IMR-90 (cell line): ENCODE data around the gene PPM1F. TPM values are rescaled to one million over a fixed set of nuclear protein-coding genes. Genes with fewer than 3 reads are reported as not detected.

Experiments
- ATAC-seq: fragments of 200-7000 bp; cut with Tn5 transposase; 2 replicates; pipeline ENCODE4 v1.9.1; 2020; ENCODE audit warnings: low read depth, mild to moderate bottlenecking, moderate library complexity
- BruUV-seq: library from RNA; stranded (reverse); fragments of 400-500 nt; replicated peaks from 2 replicates; lab custom pipeline; 2021; lab: Mats Ljungman, UMichigan
- CTCF ChIA-PET: fragments of 300-600 bp; formaldehyde crosslinking; extraction: SDS; loops from one replicate; lab custom pipeline; 2021; ENCODE audit warnings: antibody characterized with exemption; lab: Yijun Ruan, JAX
- POLR2A ChIA-PET: fragments of 300-600 bp; sonication (Branson Sonifier 250); formaldehyde crosslinking; loops from one replicate; lab custom pipeline; 2022; ENCODE audit warnings: antibody characterized with exemption; ENCODE audit not compliant: unreplicated experiment; lab: Charles Lee
- DNase-seq: peaks from one replicate; pipeline ENCODE4 v3.0.0; 2013
- H2AFZ ChIP-seq: replicated peaks from 2 replicates; pipeline ENCODE3; 2013; ENCODE audit warnings: low read length, mild to moderate bottlenecking; ENCODE audit not compliant: poor library complexity
- H2AK5ac ChIP-seq: 2 replicates; pipeline ENCODE4 v1.6.1; 2013; ENCODE audit warnings: low read depth, low read length, inconsistent platforms
- H2AK9ac ChIP-seq: replicated peaks from 2 replicates; pipeline ENCODE3; 2013; ENCODE audit warnings: mild to moderate bottlenecking, low read depth, low read length, moderate library complexity; ENCODE audit not compliant: poor library complexity
- H2BK120ac ChIP-seq: 2 replicates; pipeline ENCODE4 v1.6.1; 2013; ENCODE audit warnings: low read depth, low read length, inconsistent platforms
- H2BK15ac ChIP-seq: 3 replicates; pipeline ENCODE4 v1.6.1; 2013; ENCODE audit warnings: low read depth, low read length, inconsistent platforms
- H2BK20ac ChIP-seq: 2 replicates; pipeline ENCODE4 v1.6.1; 2013; ENCODE audit warnings: low read depth, mild to moderate bottlenecking, inconsistent platforms, low read length, moderate library complexity
- H2BK5ac ChIP-seq: 2 replicates; pipeline ENCODE4 v1.6.1; 2013; ENCODE audit warnings: mild to moderate bottlenecking, low read depth, low read length, inconsistent platforms; ENCODE audit not compliant: poor library complexity, severe bottlenecking
- H3K14ac ChIP-seq: replicated peaks from 2 replicates; pipeline ENCODE4 v1.6.1; 2013; ENCODE audit warnings: low read depth, low read length, inconsistent platforms
- H3K18ac ChIP-seq: 2 replicates; pipeline ENCODE4 v1.6.1; 2013; ENCODE audit warnings: low read depth, low read length, control low read depth
- H3K23ac ChIP-seq: 2 replicates; pipeline ENCODE4 v1.6.1; 2013; ENCODE audit warnings: low read depth, low read length, inconsistent platforms
- H3K27ac ChIP-seq: 2 replicates; pipeline ENCODE4 v1.5.1; 2013; ENCODE audit warnings: mild to moderate bottlenecking, control low read depth, low read length; ENCODE audit not compliant: insufficient read depth
- H3K27me3 ChIP-seq: 2 replicates; pipeline ENCODE4 v1.6.1; 2013; ENCODE audit warnings: low read length; ENCODE audit not compliant: control insufficient read depth, insufficient read depth
- H3K36me3 ChIP-seq: 2 replicates; pipeline ENCODE4 v1.6.1; 2013; ENCODE audit warnings: low read length, mixed read lengths; ENCODE audit not compliant: control insufficient read depth, insufficient read depth
- H3K4ac ChIP-seq: 2 replicates; pipeline ENCODE4 v1.6.1; 2013; ENCODE audit warnings: low read depth, low read length, inconsistent platforms
- H3K4me1 ChIP-seq: 2 replicates; pipeline ENCODE4 v1.6.1; 2013; ENCODE audit warnings: low read length, mixed read lengths; ENCODE audit not compliant: control insufficient read depth, insufficient read depth
- H3K4me2 ChIP-seq: 2 replicates; pipeline ENCODE4 v1.6.1; 2013; ENCODE audit warnings: low read depth, mild to moderate bottlenecking, control low read depth, low read length, moderate library complexity
- H3K4me3 ChIP-seq: 2 replicates; pipeline ENCODE4 v1.5.1; 2013; ENCODE audit warnings: low read depth, mild to moderate bottlenecking, control low read depth, low read length, moderate library complexity; ENCODE audit not compliant: insufficient read depth
- H3K56ac ChIP-seq: 2 replicates; pipeline ENCODE4 v1.6.1; 2013; ENCODE audit warnings: low read length, inconsistent platforms; ENCODE audit not compliant: insufficient read depth; ENCODE audit errors: extremely low read depth
- H3K79me1 ChIP-seq, 2 experiments: 2 replicates each; pipeline ENCODE4 v1.6.1; 2013; ENCODE audit warnings: low read length in 2 of 2, inconsistent platforms in 1 of 2, low read depth in 1 of 2
- H3K9ac ChIP-seq: 2 replicates; pipeline ENCODE4 v1.6.1; 2013; ENCODE audit warnings: low read depth, low read length, control low read depth
- H3K9me1 ChIP-seq: 2 replicates; pipeline ENCODE4 v1.6.1; 2013; ENCODE audit warnings: low read length, inconsistent platforms; ENCODE audit not compliant: insufficient read depth
- H3K9me3 ChIP-seq: 2 replicates; pipeline ENCODE4 v1.6.1; 2013; ENCODE audit warnings: low read length; ENCODE audit not compliant: control insufficient read depth, insufficient read depth
- H4K20me1 ChIP-seq: 2 replicates; pipeline ENCODE4 v1.6.1; 2013; ENCODE audit warnings: low read length, inconsistent platforms; ENCODE audit not compliant: insufficient read depth
- H4K5ac ChIP-seq: 2 replicates; pipeline ENCODE4 v1.6.1; 2013; ENCODE audit warnings: mild to moderate bottlenecking, low read depth, low read length, control low read depth
- H4K8ac ChIP-seq, 2 experiments: 2 replicates each; pipeline ENCODE4 v1.6.1; 2013; ENCODE audit warnings: low read depth in 2 of 2, low read length in 2 of 2, control low read depth in 1 of 2, inconsistent platforms in 1 of 2
- H4K91ac ChIP-seq: 2 replicates; pipeline ENCODE4 v1.6.1; 2013; ENCODE audit warnings: low read depth, low read length, inconsistent platforms; ENCODE audit not compliant: insufficient read depth
- BHLHE40 ChIP-seq: fragments of 150-350 bp; IDR thresholded peaks from 2 replicates; pipeline ENCODE4 v1.6.1; 2016; ENCODE audit warnings: mild to moderate bottlenecking, low read depth, low read length
- CEBPB ChIP-seq: IDR thresholded peaks from 2 replicates; pipeline ENCODE4 v1.6.1; 2012; ENCODE audit warnings: low read depth, low read length, improper control_type of control experiment
- CHD1 ChIP-seq: IDR thresholded peaks from 2 replicates; pipeline ENCODE4 v1.6.1; 2012; ENCODE audit warnings: low read depth, low read length, improper control_type of control experiment
- FOS ChIP-seq: fragments of 150-350 bp; IDR thresholded peaks from 2 replicates; pipeline ENCODE4 v1.6.1; 2016; ENCODE audit warnings: low read depth, low read length
- MAFK ChIP-seq: IDR thresholded peaks from 2 replicates; pipeline ENCODE4 v1.6.1; 2012; ENCODE audit warnings: low read depth, low read length, improper control_type of control experiment
- MAZ ChIP-seq: IDR thresholded peaks from 2 replicates; pipeline ENCODE4 v1.6.1; 2012; ENCODE audit warnings: low read depth, mild to moderate bottlenecking, low read length, improper control_type of control experiment, moderate library complexity, borderline replicate concordance
- MXI1 ChIP-seq: IDR thresholded peaks from 2 replicates; pipeline ENCODE4 v1.6.1; 2012; ENCODE audit warnings: low read depth, mild to moderate bottlenecking, low read length, moderate library complexity, borderline replicate concordance
- NFE2L2 ChIP-seq: fragments of 150-350 bp; IDR thresholded peaks from 2 replicates; pipeline ENCODE4 v1.6.1; 2016; ENCODE audit warnings: low read depth, mild to moderate bottlenecking, low read length
- POLR2A ChIP-seq: IDR thresholded peaks from 2 replicates; pipeline ENCODE4 v1.6.1; 2012; ENCODE audit warnings: mild to moderate bottlenecking, low read depth, low read length
- RAD21 ChIP-seq: IDR thresholded peaks from 2 replicates; pipeline ENCODE4 v1.6.1; 2012; ENCODE audit warnings: low read length, improper control_type of control experiment
- RCOR1 ChIP-seq: IDR thresholded peaks from 2 replicates; pipeline ENCODE4 v1.6.1; 2012; ENCODE audit warnings: mild to moderate bottlenecking, low read length, improper control_type of control experiment; ENCODE audit not compliant: insufficient replicate concordance
- RFX5 ChIP-seq: IDR thresholded peaks from 2 replicates; pipeline ENCODE4 v1.8.0; 2012; ENCODE audit warnings: low read depth, mild to moderate bottlenecking, low read length, moderate library complexity
- SMC3 ChIP-seq: fragments of 150-350 bp; IDR thresholded peaks from 2 replicates; pipeline ENCODE4 v1.6.1; 2016; ENCODE audit warnings: low read depth, mild to moderate bottlenecking, antibody characterized with exemption, low read length, moderate library complexity
- WGBS, 2 experiments: methylation state at CpG; one replicate each; pipeline versions ENCODE4 v1.1.5 to v1.1.7; 2013; ENCODE audit warnings: missing lambda C conversion rate in 2 of 2; ENCODE audit not compliant: insufficient read length in 1 of 2; ENCODE audit errors: extremely low coverage in 2 of 2; 5-methylcytosine and 5-hydroxymethylcytosine counted together
- dilution Hi-C: fragments of 300-500 bp; cut with HindIII; formaldehyde crosslinking; loops from one replicate; pipeline ENCODE4 v1.14.3; 2018; ENCODE audit warnings: low sequenced_read_pairs; ENCODE audit not compliant: unreplicated experiment
- in situ Hi-C: fragments of 300-500 bp; cut with MboI; formaldehyde crosslinking; loops from 3 replicates; pipeline ENCODE4 v1.14.3; 2019; ENCODE audit warnings: low sequenced_read_pairs, inconsistent platforms, mixed read lengths
- intact Hi-C: fragments of 100-400 bp; cut with micrococcal nuclease; formaldehyde crosslinking; loops from 2 replicates; pipeline ENCODE4 v1.10.0; 2022
- polyA plus RNA-seq, 3 experiments: library from polyadenylated mRNA; depleted of rRNA; stranded (reverse); fragments of >200 nt; gene quantifications; 2 replicates each; pipeline ENCODE4 v1.2.3, GENCODE V29; 2012; ENCODE audit warnings: low replicate concordance in 1 of 3
- total RNA-seq: library from RNA; depleted of rRNA; stranded (reverse); fragments of >200 nt; gene quantifications from 2 replicates; pipeline ENCODE4 v1.2.3, GENCODE V29; 2012
- TF ChIP-seq, protein P1 (sequence below): fragments of 150-350 bp; IDR thresholded peaks from 2 replicates; pipeline ENCODE4 v1.6.1; 2017; ENCODE audit warnings: mild to moderate bottlenecking, antibody characterized with exemption, low read length, low read depth
- TF ChIP-seq, protein P2 (sequence below): conservative IDR thresholded peaks from 2 replicates; pipeline ENCODE4 v1.5.1; 2012; ENCODE audit warnings: mild to moderate bottlenecking, low read depth, low read length, improper control_type of control experiment

The PPM1F gene
- total and polyA plus RNA-seq, 2 of the 4 experiments (the other 2 are of a cell fraction), result 20.8 to 30.3 TPM

DNA sequence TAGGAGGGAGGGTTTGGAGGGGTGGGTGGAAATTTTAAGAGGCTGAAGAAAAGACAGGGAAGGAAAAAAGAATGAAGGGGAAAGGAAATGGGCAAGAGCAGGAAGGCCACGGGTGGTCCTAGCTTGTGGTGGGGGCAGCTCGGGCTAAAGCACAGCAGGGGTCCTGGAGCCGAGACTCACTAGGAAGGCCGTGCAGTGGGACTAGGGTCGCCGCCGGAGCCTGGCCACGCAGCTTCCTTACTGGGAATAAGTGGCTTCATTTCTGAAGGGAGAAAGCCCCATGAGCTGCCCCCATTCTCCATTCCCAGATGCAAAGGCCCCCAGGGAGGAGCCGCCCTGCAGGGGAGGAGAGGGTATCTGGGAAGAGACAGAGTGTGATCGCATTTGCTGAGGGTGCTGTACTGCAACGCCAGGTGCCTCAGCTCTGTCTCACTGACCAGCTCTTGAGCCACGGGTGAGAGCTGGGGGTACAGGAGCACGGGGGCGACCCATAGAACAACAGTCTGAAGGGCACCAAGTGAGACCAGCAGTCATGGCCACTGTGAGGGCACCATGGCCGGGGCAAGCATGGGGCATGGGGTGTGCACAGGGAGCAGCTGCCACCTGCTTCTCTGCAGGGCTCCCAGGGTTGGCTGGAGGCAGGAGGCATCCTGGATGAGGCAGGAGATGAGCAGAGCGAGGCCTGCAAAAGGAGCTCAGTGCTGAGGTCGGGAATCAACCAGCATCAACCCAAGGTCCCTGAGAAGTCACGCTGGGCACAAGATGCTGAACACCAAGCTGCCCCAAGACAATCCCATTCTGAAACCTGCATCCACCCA is 18.4 kb upstream of the PPM1F start:
- Histone ChIP-seq H2AFZ (no peak overlapping the region), H2BK120ac (no peak overlapping the region), H3K36me3 (peaks cover 82% of the 10 kb centered on the region), H4K91ac (no peak overlapping the region), H4K20me1 (0 out of 2 replicates have a peak, but pooled peaks cover 19% of the 10 kb centered on the region), H3K27me3 (no peaks in the 10 kb centered on the region), H2BK20ac (no peak overlapping the region), H2BK15ac (no peak overlapping the region), H3K9ac (no peak overlapping the region), H2AK9ac (no peak overlapping the region), H4K8ac (no peak overlapping the region), H3K23ac (no peak overlapping the region), H3K4ac (no peak overlapping the region), H3K56ac (no peak overlapping the region), H3K18ac (no peak overlapping the region), H3K14ac (no peak overlapping the region), H2BK5ac (no peak overlapping the region), H3K4me1 (no peaks in the 10 kb centered on the region), H4K5ac (no peak overlapping the region), H3K9me3 (no peaks in the 10 kb centered on the region), H3K4me3 (no peak overlapping the region), H2AK5ac (no peak overlapping the region), H3K27ac (no peak overlapping the region), H3K4me2 (no peak overlapping the region), H3K79me1 (peaks cover 18 to 29% of the 10 kb centered on the region in 2 experiments), H3K9me1 (no peaks in the 10 kb centered on the region; the same call in 1 of the 2 replicates)
- dilution Hi-C loops, result no loop called here
- ChIA-PET POLR2A (no interaction called here), CTCF (no interaction called here)
- 93% methylated on average over 3 of the region's 18 CpGs; no CpG with 5 or more reads in 1 of the 2 experiments for WGBS, 2 experiments
- DNase-seq (no peak), ATAC-seq (no peak)
- BruUV-seq, result no TSS peak
- in situ Hi-C loops, result no loop called here
- intact Hi-C loops, result no loop called here
- TF ChIP-seq BHLHE40 (no peak), MAZ (no peak), CEBPB (no peak), RAD21 (no peak), CHD1 (no peak), FOS (no peak), RCOR1 (no peak), POLR2A (no peak), NFE2L2 (no peak), MAFK (no peak), SMC3 (no peak), RFX5 (no peak), MXI1 (no peak)
- TF ChIP-seq, protein P1, sequence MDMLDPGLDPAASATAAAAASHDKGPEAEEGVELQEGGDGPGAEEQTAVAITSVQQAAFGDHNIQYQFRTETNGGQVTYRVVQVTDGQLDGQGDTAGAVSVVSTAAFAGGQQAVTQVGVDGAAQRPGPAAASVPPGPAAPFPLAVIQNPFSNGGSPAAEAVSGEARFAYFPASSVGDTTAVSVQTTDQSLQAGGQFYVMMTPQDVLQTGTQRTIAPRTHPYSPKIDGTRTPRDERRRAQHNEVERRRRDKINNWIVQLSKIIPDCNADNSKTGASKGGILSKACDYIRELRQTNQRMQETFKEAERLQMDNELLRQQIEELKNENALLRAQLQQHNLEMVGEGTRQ, result no peak
- TF ChIP-seq, protein P2, sequence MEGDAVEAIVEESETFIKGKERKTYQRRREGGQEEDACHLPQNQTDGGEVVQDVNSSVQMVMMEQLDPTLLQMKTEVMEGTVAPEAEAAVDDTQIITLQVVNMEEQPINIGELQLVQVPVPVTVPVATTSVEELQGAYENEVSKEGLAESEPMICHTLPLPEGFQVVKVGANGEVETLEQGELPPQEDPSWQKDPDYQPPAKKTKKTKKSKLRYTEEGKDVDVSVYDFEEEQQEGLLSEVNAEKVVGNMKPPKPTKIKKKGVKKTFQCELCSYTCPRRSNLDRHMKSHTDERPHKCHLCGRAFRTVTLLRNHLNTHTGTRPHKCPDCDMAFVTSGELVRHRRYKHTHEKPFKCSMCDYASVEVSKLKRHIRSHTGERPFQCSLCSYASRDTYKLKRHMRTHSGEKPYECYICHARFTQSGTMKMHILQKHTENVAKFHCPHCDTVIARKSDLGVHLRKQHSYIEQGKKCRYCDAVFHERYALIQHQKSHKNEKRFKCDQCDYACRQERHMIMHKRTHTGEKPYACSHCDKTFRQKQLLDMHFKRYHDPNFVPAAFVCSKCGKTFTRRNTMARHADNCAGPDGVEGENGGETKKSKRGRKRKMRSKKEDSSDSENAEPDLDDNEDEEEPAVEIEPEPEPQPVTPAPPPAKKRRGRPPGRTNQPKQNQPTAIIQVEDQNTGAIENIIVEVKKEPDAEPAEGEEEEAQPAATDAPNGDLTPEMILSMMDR, result no peak
